ENCODE measurements around the gene IL24. TPM values are rescaled to one million over a fixed set of nuclear protein-coding genes. Genes with fewer than 3 reads are reported as not detected.

The IL24 gene
- total RNA-seq, 1 donor from 2014 or later, result not detected

- no peak for DNase-seq (ENCODE audit: low read depth, low spot score)
Measured at GRCh38 chr1:206903687-206904086, 6.4 kb downstream of the IL24 start.

- no peak for DNase-seq (ENCODE audit: low read depth, low spot score)
Measured at GRCh38 chr1:206904423-206905142, 7.3 kb downstream of the IL24 start.

- no peak for DNase-seq (ENCODE audit: low read depth, low spot score)
Measured at GRCh38 chr1:206905295-206906164, 8.3 kb downstream of the IL24 start.

GRCh38 chr1:206907304-206907991 is 10.2 kb downstream of the IL24 start:
- no peak for DNase-seq (ENCODE audit: low read depth, low spot score)

GRCh38 chr1:206908038-206908437 is 10.8 kb downstream of the IL24 start:
- no peak for DNase-seq (ENCODE audit: low read depth, low spot score)

- no peak for DNase-seq (ENCODE audit: low read depth, low spot score)
Measured at GRCh38 chr1:206909161-206909882, 12.1 kb downstream of the IL24 start.

GRCh38 chr1:206909883-206910318 is 12.7 kb downstream of the IL24 start:
- DNase-seq (ENCODE audit: low read depth, low spot score), result no peak

- DNase-seq (ENCODE audit: low read depth, low spot score), result peak; percentile 15
Measured at GRCh38 chr1:206911064-206911663, 13.9 kb downstream of the IL24 start.

- DNase-seq (ENCODE audit: low read depth, low spot score), result peak; percentile 26
Measured at GRCh38 chr1:206912445-206913095, 15.3 kb downstream of the IL24 start.

- no peak for DNase-seq (ENCODE audit: low read depth, low spot score)
Measured at GRCh38 chr1:206913766-206914537, 16.7 kb downstream of the IL24 start.

GRCh38 chr1:206915030-206915735 is 17.9 kb downstream of the IL24 start:
- no peak for DNase-seq (ENCODE audit: low read depth, low spot score)

- no peak for DNase-seq (ENCODE audit: low read depth, low spot score)
Measured at GRCh38 chr1:206916000-206916709, 18.9 kb downstream of the IL24 start.

GRCh38 chr1:206918076-206918475 is 20.8 kb downstream of the IL24 start:
- DNase-seq (ENCODE audit: low read depth, low spot score), result no peak

- no peak for DNase-seq (ENCODE audit: low read depth, low spot score)
Measured at GRCh38 chr1:206921772-206922265, 24.6 kb downstream of the IL24 start, which contains the start of gene FCMR. TSS of gene FCMR (minus strand) at chr1:206921941. CDS start at chr1:206921854, 87 bp downstream.

- DNase-seq (ENCODE audit: low read depth, low spot score), result no peak
Measured at GRCh38 chr1:206922524-206922923, 25.3 kb downstream of the IL24 start.

GRCh38 chr1:206923009-206923960 is 26.0 kb downstream of the IL24 start:
- no peak for DNase-seq (ENCODE audit: low read depth, low spot score)
